Left ventricle myocardium inferior (tissue), 1 donor: ENCODE measurements around the gene ITPKA. TPM values are rescaled to one million over a fixed set of nuclear protein-coding genes. Genes with fewer than 3 reads are reported as not detected.

Experiments used
- DNase-seq: peaks from one replicate; pipeline ENCODE4 v3.0.0-alpha.2; 2020
- H3K27ac ChIP-seq: fragments of 200-600 bp; replicated peaks from 2 replicates; pipeline ENCODE4 v1.8.0; 2021
- H3K27me3 ChIP-seq: fragments of 200-600 bp; 2 replicates; pipeline ENCODE4 v1.8.0; 2021; ENCODE audit warnings: low read depth
- H3K36me3 ChIP-seq: fragments of 200-600 bp; 2 replicates; pipeline ENCODE4 v1.8.0; 2021
- H3K4me1 ChIP-seq: fragments of 200-600 bp; 2 replicates; pipeline ENCODE4 v1.8.0; 2021
- H3K4me3 ChIP-seq: fragments of 200-600 bp; 2 replicates; pipeline ENCODE4 v1.8.0; 2021; ENCODE audit warnings: mild to moderate bottlenecking, moderate library complexity
- H3K9me3 ChIP-seq: fragments of 200-600 bp; replicated peaks from 2 replicates; pipeline ENCODE4 v1.8.0; 2021
- intact Hi-C: fragments of 100-400 bp; cut with micrococcal nuclease; formaldehyde crosslinking; loops from one replicate; pipeline ENCODE4 v1.11.0; 2022
- total RNA-seq: library from RNA; stranded (reverse); fragmentation: NEBNext Ultra II Directional; extraction: Animal tissue kit (Norgen Biotek cat#: 25700); gene quantifications from one replicate; pipeline ENCODE4 v1.2.1, GENCODE V29; 2021
- TF ChIP-seq, protein P1 (sequence below): fragments of 200-600 bp; IDR thresholded peaks from 2 replicates; pipeline ENCODE4 v1.8.0; 2021; ENCODE audit warnings: antibody characterized with exemption, mild to moderate bottlenecking, borderline replicate concordance
- donor health status: DM: no; HTN: yes; CAD: no; lungs with severe emphysema.

Gene ITPKA
- total RNA-seq, 1 donor from 2014 or later, result 1.9 TPM

GRCh38 chr15:41490355-41490754 lies 3.3 kb upstream of the ITPKA start:
- Histone ChIP-seq H3K27ac (no peak overlapping the region), H3K9me3 (no peaks in the 10 kb centered on the region), H3K4me1 (peaks cover 31% of the 10 kb centered on the region), H3K36me3 (no peaks in the 10 kb centered on the region), H3K4me3 (no peak overlapping the region), H3K27me3 (peaks cover 62% of the 10 kb centered on the region)
- TF ChIP-seq, protein P1, sequence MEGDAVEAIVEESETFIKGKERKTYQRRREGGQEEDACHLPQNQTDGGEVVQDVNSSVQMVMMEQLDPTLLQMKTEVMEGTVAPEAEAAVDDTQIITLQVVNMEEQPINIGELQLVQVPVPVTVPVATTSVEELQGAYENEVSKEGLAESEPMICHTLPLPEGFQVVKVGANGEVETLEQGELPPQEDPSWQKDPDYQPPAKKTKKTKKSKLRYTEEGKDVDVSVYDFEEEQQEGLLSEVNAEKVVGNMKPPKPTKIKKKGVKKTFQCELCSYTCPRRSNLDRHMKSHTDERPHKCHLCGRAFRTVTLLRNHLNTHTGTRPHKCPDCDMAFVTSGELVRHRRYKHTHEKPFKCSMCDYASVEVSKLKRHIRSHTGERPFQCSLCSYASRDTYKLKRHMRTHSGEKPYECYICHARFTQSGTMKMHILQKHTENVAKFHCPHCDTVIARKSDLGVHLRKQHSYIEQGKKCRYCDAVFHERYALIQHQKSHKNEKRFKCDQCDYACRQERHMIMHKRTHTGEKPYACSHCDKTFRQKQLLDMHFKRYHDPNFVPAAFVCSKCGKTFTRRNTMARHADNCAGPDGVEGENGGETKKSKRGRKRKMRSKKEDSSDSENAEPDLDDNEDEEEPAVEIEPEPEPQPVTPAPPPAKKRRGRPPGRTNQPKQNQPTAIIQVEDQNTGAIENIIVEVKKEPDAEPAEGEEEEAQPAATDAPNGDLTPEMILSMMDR, result no peak
- intact Hi-C loops, result no loop called here
- no peak for DNase-seq

DNA sequence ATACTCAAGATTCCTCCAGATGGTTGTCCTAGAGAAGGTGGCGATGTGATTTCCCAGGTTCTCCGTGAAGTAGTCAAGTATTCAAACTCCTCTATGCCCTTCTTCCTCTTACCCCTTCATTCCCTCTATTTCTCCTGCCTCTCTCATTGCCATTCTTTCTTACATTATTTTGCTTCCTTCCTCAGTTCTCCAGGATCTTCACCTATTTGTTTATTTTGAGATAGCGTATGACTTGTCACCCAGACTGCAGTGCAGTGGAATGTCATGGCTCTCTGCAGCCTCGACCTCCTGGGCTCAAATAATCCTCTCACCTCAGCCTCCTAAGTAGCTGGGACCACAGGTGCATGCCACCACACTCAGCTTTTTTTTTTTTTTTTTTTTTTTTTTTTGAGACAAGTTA lies 1.8 kb upstream of the ITPKA start:
- DNase-seq, result no peak
- no peaks in the 10 kb centered on the region for H3K9me3 ChIP-seq
- intact Hi-C loops, result no loop called here
- H3K27me3 ChIP-seq, result peaks cover 65% of the 10 kb centered on the region
- no peaks in the 10 kb centered on the region for H3K36me3 ChIP-seq
- no peak overlapping the region for H3K4me3 ChIP-seq
- no peak overlapping the region for H3K27ac ChIP-seq
- TF ChIP-seq, protein P1, result no peak
- H3K4me1 ChIP-seq, result peaks cover 39% of the 10 kb centered on the region

DNA sequence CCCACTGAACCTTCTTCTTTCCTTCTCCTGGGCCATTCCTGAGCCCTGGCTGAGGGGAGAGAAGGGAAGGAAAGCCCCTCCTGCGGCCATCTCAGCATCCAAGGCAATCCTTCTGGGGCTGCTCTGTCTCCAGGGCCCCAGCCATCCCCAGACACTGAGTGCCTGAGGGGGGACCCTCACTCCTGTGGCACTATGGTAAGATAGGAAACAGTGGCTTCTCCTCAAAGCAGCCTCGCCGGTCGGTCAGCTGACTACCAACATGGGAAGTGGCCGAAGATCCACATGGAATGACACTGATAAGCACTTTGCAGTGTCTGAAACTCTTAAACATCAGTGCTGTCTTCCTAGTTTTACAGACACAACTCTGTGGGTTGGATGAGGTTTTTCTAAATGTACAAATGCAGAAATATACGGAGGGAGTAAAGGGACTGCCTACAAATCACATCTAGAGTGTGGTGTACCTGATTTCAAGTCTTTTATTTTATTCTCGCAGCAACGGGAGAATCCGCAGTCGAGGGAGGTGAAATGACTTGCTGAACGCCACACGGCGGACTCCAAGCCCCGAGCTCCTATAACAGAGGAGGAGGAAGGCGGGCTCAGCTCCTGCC lies 973 bp upstream of the ITPKA start:
- H3K4me1 ChIP-seq, result peaks cover 39% of the 10 kb centered on the region
- H3K9me3 ChIP-seq, result no peaks in the 10 kb centered on the region
- H3K27me3 ChIP-seq, result peaks cover 73% of the 10 kb centered on the region
- TF ChIP-seq, protein P1, result no peak
- H3K27ac ChIP-seq, result peak overlapping the region; percentile 72
- intact Hi-C loops, result no loop called here
- peak overlapping the region; percentile 86 for H3K4me3 ChIP-seq
- DNase-seq, result no peak
- no peaks in the 10 kb centered on the region for H3K36me3 ChIP-seq

DNA sequence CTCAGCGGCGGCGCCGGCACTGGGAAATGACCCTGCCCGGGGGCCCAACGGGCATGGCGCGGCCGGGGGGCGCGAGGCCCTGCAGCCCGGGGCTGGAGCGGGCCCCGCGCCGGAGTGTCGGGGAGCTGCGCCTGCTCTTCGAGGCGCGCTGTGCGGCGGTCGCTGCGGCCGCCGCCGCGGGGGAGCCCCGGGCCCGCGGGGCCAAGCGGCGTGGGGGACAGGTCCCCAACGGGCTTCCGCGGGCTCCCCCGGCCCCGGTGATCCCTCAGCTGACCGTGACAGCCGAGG lies 172 bp downstream of the ITPKA start:
- Histone ChIP-seq H3K9me3 (no peaks in the 10 kb centered on the region), H3K27me3 (peaks cover 72% of the 10 kb centered on the region), H3K27ac (no peak overlapping the region), H3K4me3 (peak overlapping the region; percentile 86), H3K36me3 (no peaks in the 10 kb centered on the region), H3K4me1 (peaks cover 39% of the 10 kb centered on the region)
- intact Hi-C loops, result no loop called here
- TF ChIP-seq, protein P1, result no peak
- DNase-seq, result no peak

- Histone ChIP-seq H3K4me1 (peaks cover 39% of the 10 kb centered on the region), H3K4me3 (peak overlapping the region; percentile 86), H3K27me3 (peaks cover 72% of the 10 kb centered on the region), H3K36me3 (no peaks in the 10 kb centered on the region), H3K27ac (no peak overlapping the region), H3K9me3 (no peaks in the 10 kb centered on the region)
- TF ChIP-seq, protein P1, result no peak
- intact Hi-C loops, result no loop called here
- no peak for DNase-seq
These were observed 682 bp downstream of the ITPKA start for GRCh38 chr15:41494190-41494921.
